Sigmoid colon (tissue), 3 donors: Measurements from ENCODE around the gene RAB1B.

Source experiments
- CTCF ChIP-seq, 4 experiments: fragments of 450-650 bp in 3 of 4; fragments of 200-600 bp in 1 of 4; IDR thresholded peaks; one replicate each; pipeline ENCODE4 v1.5.1; 2016 to 2019; ENCODE audit warnings: antibody characterized with exemption in 4 of 4, mild to moderate bottlenecking in 3 of 4, moderate library complexity in 2 of 4
- POLR2A ChIP-seq, 2 donors: fragments of 450-650 bp; IDR thresholded peaks; one replicate each; pipeline ENCODE4 v1.6.1; 2016; ENCODE audit warnings: antibody characterized with exemption in 2 of 2, mild to moderate bottlenecking in 2 of 2, moderate library complexity in 2 of 2

- TF ChIP-seq POLR2A (IDR thresholded peaks at IDR 0.05), result no peak
- no peak for TF ChIP-seq CTCF (IDR thresholded peaks at IDR 0.05)
These were observed 2.7 kb upstream of the RAB1B start for GRCh38 chr11:66265531-66266377.
